Gastrocnemius medialis (tissue), 4 donors: ENCODE measurements around the gene ACVR1.

Source experiments
- POLR2A ChIP-seq, 2 donors: fragments of 450-650 bp; IDR thresholded peaks; one replicate each; pipeline ENCODE4 v1.6.1; 2017; ENCODE audit warnings: antibody characterized with exemption in 2 of 2, mild to moderate bottlenecking in 2 of 2, moderate library complexity in 2 of 2
- TF ChIP-seq, protein P1 (sequence below), 5 experiments: fragments of 450-650 bp in 3 of 5; fragments of 200-600 bp in 2 of 5; sonication (generic) in 2 of 5; IDR thresholded peaks in 4 of 5; conservative IDR thresholded peaks in 1 of 5; 1 replicate in 4 of 5; 2 replicates in 1 of 5; pipeline ENCODE4 v1.5.1; 2016 to 2019; ENCODE audit warnings: antibody characterized with exemption in 5 of 5, mild to moderate bottlenecking in 3 of 5, moderate library complexity in 3 of 5

DNA sequence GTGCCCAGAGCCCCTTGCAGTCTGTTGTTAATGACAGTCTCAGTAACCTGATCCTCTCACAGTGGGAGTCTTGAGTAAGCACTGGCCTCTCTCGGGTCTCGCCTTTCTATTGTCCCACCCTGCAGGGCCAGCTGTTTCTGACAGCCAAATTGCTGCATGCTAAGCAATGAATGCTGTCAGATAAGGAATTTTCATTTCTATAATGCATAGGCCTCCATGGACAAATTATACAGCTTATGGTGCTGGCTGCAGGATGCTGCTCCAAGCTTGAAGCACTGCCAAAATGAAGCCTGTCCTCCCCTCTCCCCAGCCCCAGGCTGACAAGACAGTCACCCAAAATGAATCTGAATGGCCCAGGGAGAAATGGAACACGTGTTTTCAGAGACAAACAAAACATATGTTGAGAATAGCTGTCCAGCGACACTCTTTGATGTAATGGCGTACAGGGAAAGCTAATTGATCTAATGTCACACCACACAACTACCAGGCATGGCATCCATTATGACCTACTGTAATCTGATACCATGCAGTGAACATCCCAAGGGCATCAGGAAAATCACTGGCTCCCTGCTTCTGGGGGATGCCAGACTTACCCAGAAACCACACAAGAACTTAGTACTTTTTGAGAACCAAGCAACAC lies 36.8 kb downstream of the ACVR1 start:
- TF ChIP-seq, protein P1, sequence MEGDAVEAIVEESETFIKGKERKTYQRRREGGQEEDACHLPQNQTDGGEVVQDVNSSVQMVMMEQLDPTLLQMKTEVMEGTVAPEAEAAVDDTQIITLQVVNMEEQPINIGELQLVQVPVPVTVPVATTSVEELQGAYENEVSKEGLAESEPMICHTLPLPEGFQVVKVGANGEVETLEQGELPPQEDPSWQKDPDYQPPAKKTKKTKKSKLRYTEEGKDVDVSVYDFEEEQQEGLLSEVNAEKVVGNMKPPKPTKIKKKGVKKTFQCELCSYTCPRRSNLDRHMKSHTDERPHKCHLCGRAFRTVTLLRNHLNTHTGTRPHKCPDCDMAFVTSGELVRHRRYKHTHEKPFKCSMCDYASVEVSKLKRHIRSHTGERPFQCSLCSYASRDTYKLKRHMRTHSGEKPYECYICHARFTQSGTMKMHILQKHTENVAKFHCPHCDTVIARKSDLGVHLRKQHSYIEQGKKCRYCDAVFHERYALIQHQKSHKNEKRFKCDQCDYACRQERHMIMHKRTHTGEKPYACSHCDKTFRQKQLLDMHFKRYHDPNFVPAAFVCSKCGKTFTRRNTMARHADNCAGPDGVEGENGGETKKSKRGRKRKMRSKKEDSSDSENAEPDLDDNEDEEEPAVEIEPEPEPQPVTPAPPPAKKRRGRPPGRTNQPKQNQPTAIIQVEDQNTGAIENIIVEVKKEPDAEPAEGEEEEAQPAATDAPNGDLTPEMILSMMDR (IDR thresholded peaks at IDR 0.05 in 4 of 5, conservative IDR thresholded peaks at IDR 0.05 in 1 of 5) = no peak
- no peak for TF ChIP-seq POLR2A (IDR thresholded peaks at IDR 0.05)
